Measurements from ENCODE around the gene PSMB3.

PSMB3 gene

DNA sequence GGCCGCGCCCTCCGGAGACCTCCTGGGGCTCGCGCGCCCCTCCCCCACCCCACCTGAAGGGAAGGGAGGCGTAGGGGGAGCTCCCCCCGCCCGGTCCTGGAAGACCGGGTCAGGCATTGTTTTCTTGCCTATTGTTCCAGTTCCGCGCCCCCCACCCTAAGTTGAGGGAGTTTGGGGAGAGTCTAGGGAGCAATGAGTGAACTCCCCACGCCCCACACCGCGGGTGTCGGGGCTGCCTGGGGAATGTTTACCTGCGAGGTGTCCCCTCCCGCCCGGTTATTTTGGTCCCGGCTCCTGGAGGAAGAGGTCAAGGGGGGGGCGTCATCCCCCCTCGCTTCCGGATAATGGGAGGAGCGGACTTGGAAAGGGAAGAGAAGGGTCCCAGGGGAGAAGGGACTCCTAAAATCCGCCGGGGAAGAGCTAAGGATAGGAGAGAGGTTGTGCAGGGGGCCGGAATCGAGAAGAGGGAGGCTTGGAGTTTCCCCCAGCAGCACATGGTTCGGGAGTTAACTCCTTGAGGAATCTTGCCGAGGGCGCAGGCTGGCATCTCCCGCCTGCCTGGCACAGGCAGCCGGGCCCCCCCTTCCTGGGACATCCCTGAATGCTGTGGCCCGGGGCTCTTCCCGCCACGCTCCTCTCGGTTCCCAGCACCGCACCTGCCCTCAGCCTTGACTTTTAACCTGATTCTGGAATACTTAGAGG, 46.6 kb upstream of the PSMB3 start (continued):
- TF ChIP-seq, protein P1, sequence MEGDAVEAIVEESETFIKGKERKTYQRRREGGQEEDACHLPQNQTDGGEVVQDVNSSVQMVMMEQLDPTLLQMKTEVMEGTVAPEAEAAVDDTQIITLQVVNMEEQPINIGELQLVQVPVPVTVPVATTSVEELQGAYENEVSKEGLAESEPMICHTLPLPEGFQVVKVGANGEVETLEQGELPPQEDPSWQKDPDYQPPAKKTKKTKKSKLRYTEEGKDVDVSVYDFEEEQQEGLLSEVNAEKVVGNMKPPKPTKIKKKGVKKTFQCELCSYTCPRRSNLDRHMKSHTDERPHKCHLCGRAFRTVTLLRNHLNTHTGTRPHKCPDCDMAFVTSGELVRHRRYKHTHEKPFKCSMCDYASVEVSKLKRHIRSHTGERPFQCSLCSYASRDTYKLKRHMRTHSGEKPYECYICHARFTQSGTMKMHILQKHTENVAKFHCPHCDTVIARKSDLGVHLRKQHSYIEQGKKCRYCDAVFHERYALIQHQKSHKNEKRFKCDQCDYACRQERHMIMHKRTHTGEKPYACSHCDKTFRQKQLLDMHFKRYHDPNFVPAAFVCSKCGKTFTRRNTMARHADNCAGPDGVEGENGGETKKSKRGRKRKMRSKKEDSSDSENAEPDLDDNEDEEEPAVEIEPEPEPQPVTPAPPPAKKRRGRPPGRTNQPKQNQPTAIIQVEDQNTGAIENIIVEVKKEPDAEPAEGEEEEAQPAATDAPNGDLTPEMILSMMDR (tag by site-specific recombination; IDR thresholded peaks at IDR 0.05) = no peak
- TF ChIP-seq ZNF791 (tag by site-specific recombination; IDR thresholded peaks at IDR 0.05) (no peak), ZNF76 (tag by site-specific recombination; IDR thresholded peaks at IDR 0.05; ENCODE audit: borderline replicate concordance, low read depth) (peak; percentile 44; the same call in 1 of the 2 replicates), MZF1 (tag by site-specific recombination; IDR thresholded peaks at IDR 0.05; ENCODE audit: borderline replicate concordance) (no peak), ZNF292 (tag by site-specific recombination; IDR thresholded peaks at IDR 0.05; ENCODE audit: borderline replicate concordance, low read depth) (no peak), ZNF792 (tag by site-specific recombination; IDR thresholded peaks at IDR 0.05) (no peak), SP2 (tag by site-specific recombination; IDR thresholded peaks at IDR 0.05) (peak; percentile 68), YY1 (tag by site-specific recombination; IDR thresholded peaks at IDR 0.05) (no peak), ZNF626 (tag by site-specific recombination; IDR thresholded peaks at IDR 0.05) (no peak), ZNF350 (tag by site-specific recombination; IDR thresholded peaks at IDR 0.05) (no peak), RBAK (tag by site-specific recombination; IDR thresholded peaks at IDR 0.05) (no peak), ZBTB7A (tag by site-specific recombination; IDR thresholded peaks at IDR 0.05; ENCODE audit: low read depth) (peak; percentile 54; the same call in 1 of the 2 replicates), ZNF266 (tag by site-specific recombination; IDR thresholded peaks at IDR 0.05; ENCODE audit: low read depth) (no peak), ZNF112 (tag by site-specific recombination; IDR thresholded peaks at IDR 0.05) (no peak), ZNF514 (tag by site-specific recombination; IDR thresholded peaks at IDR 0.05) (no peak), ZNF561 (tag by site-specific recombination; IDR thresholded peaks at IDR 0.05; ENCODE audit: borderline replicate concordance) (no peak), ZFP69B (tag by site-specific recombination; IDR thresholded peaks at IDR 0.05) (0 out of 2 replicates have a peak, but pooled peaks have one; percentile 36), ZNF114 (tag by site-specific recombination; IDR thresholded peaks at IDR 0.05) (no peak), ZNF423 (tag by site-specific recombination; IDR thresholded peaks at IDR 0.05) (peak; percentile 76), ZBTB8A (tag by site-specific recombination; IDR thresholded peaks at IDR 0.05) (peak; percentile 53), ZNF521 (tag by site-specific recombination; IDR thresholded peaks at IDR 0.05) (no peak), ZNF341 (tag by site-specific recombination; IDR thresholded peaks at IDR 0.05; ENCODE audit: low read depth) (peak; percentile 85), GFI1B (tag by site-specific recombination; IDR thresholded peaks at IDR 0.05) (no peak), ZNF302 (tag by site-specific recombination; IDR thresholded peaks at IDR 0.05; ENCODE audit: low read depth) (no peak), ZNF660 (tag by site-specific recombination; IDR thresholded peaks at IDR 0.05) (no peak)
- TF ChIP-seq, protein P2, sequence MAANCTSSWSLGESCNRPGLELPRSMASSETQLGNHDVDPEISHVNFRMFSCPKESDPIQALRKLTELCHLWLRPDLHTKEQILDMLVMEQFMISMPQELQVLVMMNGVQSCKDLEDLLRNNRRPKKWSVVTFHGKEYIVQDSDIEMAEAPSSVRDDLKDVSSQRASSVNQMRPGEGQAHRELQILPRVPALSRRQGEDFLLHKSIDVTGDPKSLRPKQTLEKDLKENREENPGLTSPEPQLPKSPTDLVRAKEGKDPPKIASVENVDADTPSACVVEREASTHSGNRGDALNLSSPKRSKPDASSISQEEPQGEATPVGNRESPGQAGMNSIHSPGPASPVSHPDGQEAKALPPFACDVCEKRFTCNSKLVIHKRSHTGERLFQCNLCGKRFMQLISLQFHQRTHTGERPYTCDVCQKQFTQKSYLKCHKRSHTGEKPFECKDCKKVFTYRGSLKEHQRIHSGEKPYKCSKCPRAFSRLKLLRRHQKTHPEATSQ (tag by site-specific recombination; IDR thresholded peaks at IDR 0.05) = no peak
- TF ChIP-seq, protein P3, sequence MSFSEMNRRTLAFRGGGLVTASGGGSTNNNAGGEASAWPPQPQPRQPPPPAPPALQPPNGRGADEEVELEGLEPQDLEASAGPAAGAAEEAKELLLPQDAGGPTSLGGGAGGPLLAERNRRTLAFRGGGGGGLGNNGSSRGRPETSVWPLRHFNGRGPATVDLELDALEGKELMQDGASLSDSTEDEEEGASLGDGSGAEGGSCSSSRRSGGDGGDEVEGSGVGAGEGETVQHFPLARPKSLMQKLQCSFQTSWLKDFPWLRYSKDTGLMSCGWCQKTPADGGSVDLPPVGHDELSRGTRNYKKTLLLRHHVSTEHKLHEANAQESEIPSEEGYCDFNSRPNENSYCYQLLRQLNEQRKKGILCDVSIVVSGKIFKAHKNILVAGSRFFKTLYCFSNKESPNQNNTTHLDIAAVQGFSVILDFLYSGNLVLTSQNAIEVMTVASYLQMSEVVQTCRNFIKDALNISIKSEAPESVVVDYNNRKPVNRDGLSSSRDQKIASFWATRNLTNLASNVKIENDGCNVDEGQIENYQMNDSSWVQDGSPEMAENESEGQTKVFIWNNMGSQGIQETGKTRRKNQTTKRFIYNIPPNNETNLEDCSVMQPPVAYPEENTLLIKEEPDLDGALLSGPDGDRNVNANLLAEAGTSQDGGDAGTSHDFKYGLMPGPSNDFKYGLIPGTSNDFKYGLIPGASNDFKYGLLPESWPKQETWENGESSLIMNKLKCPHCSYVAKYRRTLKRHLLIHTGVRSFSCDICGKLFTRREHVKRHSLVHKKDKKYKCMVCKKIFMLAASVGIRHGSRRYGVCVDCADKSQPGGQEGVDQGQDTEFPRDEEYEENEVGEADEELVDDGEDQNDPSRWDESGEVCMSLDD (tag by site-specific recombination; IDR thresholded peaks at IDR 0.05) = peak; percentile 92
- TF ChIP-seq, protein P4, sequence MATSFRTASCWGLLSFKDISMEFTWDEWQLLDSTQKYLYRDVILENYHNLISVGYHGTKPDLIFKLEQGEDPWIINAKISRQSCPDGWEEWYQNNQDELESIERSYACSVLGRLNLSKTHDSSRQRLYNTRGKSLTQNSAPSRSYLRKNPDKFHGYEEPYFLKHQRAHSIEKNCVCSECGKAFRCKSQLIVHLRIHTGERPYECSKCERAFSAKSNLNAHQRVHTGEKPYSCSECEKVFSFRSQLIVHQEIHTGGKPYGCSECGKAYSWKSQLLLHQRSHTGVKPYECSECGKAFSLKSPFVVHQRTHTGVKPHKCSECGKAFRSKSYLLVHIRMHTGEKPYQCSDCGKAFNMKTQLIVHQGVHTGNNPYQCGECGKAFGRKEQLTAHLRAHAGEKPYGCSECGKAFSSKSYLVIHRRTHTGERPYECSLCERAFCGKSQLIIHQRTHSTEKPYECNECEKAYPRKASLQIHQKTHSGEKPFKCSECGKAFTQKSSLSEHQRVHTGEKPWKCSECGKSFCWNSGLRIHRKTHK (tag by site-specific recombination; IDR thresholded peaks at IDR 0.05) = no peak
- TF ChIP-seq, protein P5, sequence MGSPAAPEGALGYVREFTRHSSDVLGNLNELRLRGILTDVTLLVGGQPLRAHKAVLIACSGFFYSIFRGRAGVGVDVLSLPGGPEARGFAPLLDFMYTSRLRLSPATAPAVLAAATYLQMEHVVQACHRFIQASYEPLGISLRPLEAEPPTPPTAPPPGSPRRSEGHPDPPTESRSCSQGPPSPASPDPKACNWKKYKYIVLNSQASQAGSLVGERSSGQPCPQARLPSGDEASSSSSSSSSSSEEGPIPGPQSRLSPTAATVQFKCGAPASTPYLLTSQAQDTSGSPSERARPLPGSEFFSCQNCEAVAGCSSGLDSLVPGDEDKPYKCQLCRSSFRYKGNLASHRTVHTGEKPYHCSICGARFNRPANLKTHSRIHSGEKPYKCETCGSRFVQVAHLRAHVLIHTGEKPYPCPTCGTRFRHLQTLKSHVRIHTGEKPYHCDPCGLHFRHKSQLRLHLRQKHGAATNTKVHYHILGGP (tag by site-specific recombination; IDR thresholded peaks at IDR 0.05) = no peak
- TF ChIP-seq, protein P6, sequence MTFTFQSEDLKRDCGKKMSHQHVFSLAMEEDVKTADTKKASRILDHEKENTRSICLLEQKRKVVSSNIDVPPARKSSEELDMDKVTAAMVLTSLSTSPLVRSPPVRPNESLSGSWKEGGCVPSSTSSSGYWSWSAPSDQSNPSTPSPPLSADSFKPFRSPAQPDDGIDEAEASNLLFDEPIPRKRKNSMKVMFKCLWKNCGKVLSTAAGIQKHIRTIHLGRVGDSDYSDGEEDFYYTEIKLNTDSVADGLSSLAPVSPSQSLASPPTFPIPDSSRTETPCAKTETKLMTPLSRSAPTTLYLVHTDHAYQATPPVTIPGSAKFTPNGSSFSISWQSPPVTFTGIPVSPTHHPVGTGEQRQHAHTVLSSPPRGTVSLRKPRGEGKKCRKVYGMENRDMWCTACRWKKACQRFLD (tag by site-specific recombination; IDR thresholded peaks at IDR 0.05) = no peak
- TF ChIP-seq, protein P7, sequence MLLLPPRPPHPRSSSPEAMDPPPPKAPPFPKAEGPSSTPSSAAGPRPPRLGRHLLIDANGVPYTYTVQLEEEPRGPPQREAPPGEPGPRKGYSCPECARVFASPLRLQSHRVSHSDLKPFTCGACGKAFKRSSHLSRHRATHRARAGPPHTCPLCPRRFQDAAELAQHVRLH (tag by site-specific recombination; IDR thresholded peaks at IDR 0.05) = no peak

All from HEK293 (cell line).